Activated CD4-positive, alpha-beta T cell treated with anti-CD3 and anti-CD28 coated beads, Interleukin-2, amount 10 ng/mL, durations not matched to agents 24 days and 14 days (primary cell): ENCODE measurements around the gene FOCAD. TPM values are rescaled to one million over a fixed set of nuclear protein-coding genes. Genes with fewer than 3 reads are reported as not detected.
"Not testable (repeated sequence)": the region's sequence is repeated elsewhere in the genome, so short reads cannot be mapped to it uniquely, and the experiment has no call there.

Experiments
- DNase-seq: peaks from one replicate; pipeline ENCODE4 v3.0.0; 2022
- H3K27ac Mint-ChIP-seq: one replicate; pipeline ENCODE4 v1.8.0; 2022; ENCODE audit warnings: mild to moderate bottlenecking, mixed read lengths
- H3K27me3 Mint-ChIP-seq: one replicate; pipeline ENCODE4 v1.8.0; 2022; ENCODE audit warnings: mixed read lengths
- H3K36me3 Mint-ChIP-seq: one replicate; pipeline ENCODE4 v1.8.0; 2022; ENCODE audit warnings: low read depth, mild to moderate bottlenecking, mixed read lengths
- H3K4me1 Mint-ChIP-seq: one replicate; pipeline ENCODE4 v1.8.0; 2021; ENCODE audit warnings: mixed read lengths
- H3K4me3 Mint-ChIP-seq: one replicate; pipeline ENCODE4 v1.8.0; 2022; ENCODE audit warnings: mild to moderate bottlenecking, moderate library complexity, mixed read lengths
- H3K9me3 Mint-ChIP-seq: one replicate; pipeline ENCODE4 v1.8.0; 2021; ENCODE audit warnings: mixed read lengths
- intact Hi-C: fragments of 100-400 bp; cut with micrococcal nuclease; formaldehyde crosslinking; loops from one replicate; pipeline ENCODE4 v1.15.1; 2023
- total RNA-seq: library from RNA; stranded (reverse); gene quantifications from 2 replicates; pipeline ENCODE4 v1.2.3, GENCODE V29; 2022

FOCAD gene
- total RNA-seq, 1 donor from 2014 or later = 36.4 TPM

DNA sequence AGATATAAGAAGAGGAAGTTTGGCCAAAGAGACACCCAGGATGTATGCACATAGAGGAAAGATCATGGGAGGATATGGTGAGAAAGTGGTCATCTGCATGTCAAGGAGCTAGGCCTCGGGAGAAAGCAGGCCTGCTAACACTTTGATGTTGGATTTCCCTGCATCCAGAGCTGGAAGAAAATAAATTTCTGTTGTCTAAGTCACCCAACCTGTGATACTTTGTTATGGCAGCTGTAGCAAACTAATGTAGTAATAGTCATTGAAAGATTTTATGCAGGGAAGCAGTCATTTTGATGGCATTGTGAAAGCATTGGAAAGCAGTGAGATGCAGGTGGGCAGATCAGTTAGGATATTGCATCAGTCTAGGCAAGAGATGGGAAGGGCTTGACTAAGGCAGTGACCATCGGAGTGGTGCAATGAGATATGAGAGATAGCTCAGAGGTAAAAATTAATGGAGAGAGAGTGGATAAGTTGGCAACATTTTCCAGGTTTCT lies 24.5 kb upstream of the FOCAD start:
- intact Hi-C loops = no loop called here
- no peaks in the 10 kb centered on the region for H3K36me3 Mint-ChIP-seq
- no peaks in the 10 kb centered on the region for H3K9me3 Mint-ChIP-seq
- no peak overlapping the region for H3K4me3 Mint-ChIP-seq
- no peak overlapping the region for H3K27ac Mint-ChIP-seq
- H3K4me1 Mint-ChIP-seq = peaks cover 2% of the 10 kb centered on the region
- peaks cover 5% of the 10 kb centered on the region for H3K27me3 Mint-ChIP-seq
- DNase-seq = no peak

DNA sequence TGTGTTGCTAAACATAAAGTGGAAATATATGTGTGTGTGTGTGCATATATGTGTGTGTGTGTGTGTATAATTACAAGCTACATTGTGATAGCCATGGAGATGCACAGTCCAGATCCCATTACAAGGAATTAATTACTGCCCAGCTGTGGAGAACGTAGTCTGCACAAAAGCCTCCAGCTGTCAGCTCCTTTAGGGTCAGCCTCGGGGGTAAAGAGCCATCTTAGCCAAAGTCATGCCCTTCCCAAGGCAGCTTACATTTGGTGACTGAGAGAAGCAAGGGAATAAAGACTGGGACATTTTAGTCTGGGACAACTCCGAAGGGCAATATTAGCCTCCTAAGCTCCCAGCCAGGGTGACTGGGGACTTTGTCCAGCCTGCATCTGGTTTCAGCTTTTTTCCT lies 21.9 kb upstream of the FOCAD start:
- peaks cover 2% of the 10 kb centered on the region for H3K4me1 Mint-ChIP-seq
- no peaks in the 10 kb centered on the region for H3K9me3 Mint-ChIP-seq
- no peak overlapping the region for H3K4me3 Mint-ChIP-seq
- DNase-seq = no peak
- H3K27me3 Mint-ChIP-seq = peaks cover 8% of the 10 kb centered on the region
- H3K36me3 Mint-ChIP-seq = no peaks in the 10 kb centered on the region
- no peak overlapping the region for H3K27ac Mint-ChIP-seq
- intact Hi-C loops = no loop called here

DNA sequence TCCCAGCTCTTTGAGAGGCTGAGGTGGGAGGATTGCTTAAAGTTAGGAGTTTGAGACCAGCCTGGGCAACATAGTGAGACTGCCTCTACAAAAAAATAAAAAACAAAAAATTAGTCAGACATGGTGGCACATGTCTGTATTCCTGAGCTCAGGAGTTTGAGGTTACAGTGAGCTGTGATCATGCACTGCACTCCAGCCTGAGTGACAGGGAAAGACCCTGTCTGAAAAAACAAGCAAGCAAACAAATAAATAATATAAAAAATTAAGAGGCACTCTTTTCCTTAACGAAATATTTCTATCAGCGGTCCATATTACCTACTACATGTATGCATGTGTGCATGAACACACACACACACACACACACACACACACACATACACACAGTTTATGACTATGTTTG lies 20.9 kb upstream of the FOCAD start:
- DNase-seq = no peak
- no peak overlapping the region for H3K4me3 Mint-ChIP-seq
- H3K27ac Mint-ChIP-seq = no peak overlapping the region
- H3K9me3 Mint-ChIP-seq = no peaks in the 10 kb centered on the region
- intact Hi-C loops = no loop called here
- no peaks in the 10 kb centered on the region for H3K36me3 Mint-ChIP-seq
- peaks cover 2% of the 10 kb centered on the region for H3K4me1 Mint-ChIP-seq
- H3K27me3 Mint-ChIP-seq = peaks cover 8% of the 10 kb centered on the region

DNA sequence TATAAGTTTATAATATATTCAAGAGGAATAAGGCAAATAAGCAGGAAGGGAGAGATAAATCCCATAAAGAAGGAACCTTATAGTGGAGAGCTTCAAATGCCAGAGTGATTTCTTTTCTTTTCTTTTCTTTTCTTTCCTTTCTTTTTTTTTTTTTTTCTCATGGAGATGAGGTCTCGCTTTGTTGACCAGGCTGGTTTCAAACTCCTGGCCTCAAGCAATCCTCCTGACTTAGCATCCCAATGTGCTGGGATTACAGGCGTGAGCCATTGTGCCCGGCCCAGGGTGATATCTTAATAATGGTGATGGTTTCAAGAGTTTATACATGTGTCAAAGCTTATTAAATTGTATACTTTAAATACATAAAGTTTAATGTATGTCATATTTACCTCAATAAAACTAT lies 19.6 kb upstream of the FOCAD start:
- Mint-ChIP-seq H3K36me3 (no peaks in the 10 kb centered on the region), H3K4me3 (no peak overlapping the region), H3K4me1 (peaks cover 2% of the 10 kb centered on the region), H3K9me3 (no peaks in the 10 kb centered on the region), H3K27me3 (peaks cover 8% of the 10 kb centered on the region), H3K27ac (no peak overlapping the region)
- intact Hi-C loops = no loop called here
- DNase-seq = no peak

DNA sequence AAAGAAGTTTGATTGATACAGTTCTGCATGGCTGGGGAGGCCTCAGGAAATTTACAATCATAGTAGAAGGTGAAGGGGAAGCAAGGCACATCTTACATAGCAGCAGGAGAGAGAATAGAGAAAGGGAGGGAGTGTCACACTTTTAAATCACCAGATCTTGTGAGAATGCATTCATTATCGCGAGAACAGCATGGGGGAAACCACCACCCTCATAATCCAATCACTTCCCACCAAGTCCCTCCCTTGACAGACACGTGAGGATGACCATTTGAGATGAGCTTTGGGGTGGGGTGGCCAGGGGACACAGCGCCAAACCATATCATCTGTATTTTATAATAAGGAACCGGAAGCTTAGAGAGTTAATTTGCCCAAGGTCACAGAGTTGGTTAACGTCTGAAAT lies 13.7 kb upstream of the FOCAD start:
- peaks cover 2% of the 10 kb centered on the region for H3K36me3 Mint-ChIP-seq
- no peak overlapping the region for H3K27ac Mint-ChIP-seq
- H3K4me3 Mint-ChIP-seq = no peak overlapping the region
- no peaks in the 10 kb centered on the region for H3K9me3 Mint-ChIP-seq
- H3K4me1 Mint-ChIP-seq = no peaks in the 10 kb centered on the region
- intact Hi-C loops = no loop called here
- no peak for DNase-seq
- H3K27me3 Mint-ChIP-seq = no peaks in the 10 kb centered on the region

DNA sequence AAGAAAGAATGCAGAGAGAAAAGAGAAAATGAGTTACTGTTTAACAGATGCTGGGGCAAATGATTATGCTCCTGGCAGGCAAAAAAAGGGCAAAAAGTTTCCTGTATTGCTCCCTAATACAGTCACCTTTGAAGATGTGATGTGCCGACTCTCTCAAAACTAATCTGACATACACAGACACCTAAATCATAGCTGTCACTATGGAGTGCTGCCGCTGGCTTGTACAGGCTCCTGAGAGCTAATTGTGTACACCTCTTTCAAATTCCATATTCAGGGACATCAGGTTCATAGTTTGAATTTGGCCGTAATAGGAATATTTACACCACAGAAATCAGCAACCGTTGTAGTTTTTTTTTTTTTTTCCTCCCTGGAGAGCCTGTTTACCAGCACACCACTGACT lies 12.4 kb upstream of the FOCAD start:
- DNase-seq = no peak
- Mint-ChIP-seq H3K27ac (no peak overlapping the region), H3K9me3 (no peaks in the 10 kb centered on the region), H3K4me3 (no peak overlapping the region), H3K4me1 (no peaks in the 10 kb centered on the region), H3K36me3 (peaks cover 4% of the 10 kb centered on the region), H3K27me3 (no peaks in the 10 kb centered on the region)
- intact Hi-C loops = no loop called here

DNA sequence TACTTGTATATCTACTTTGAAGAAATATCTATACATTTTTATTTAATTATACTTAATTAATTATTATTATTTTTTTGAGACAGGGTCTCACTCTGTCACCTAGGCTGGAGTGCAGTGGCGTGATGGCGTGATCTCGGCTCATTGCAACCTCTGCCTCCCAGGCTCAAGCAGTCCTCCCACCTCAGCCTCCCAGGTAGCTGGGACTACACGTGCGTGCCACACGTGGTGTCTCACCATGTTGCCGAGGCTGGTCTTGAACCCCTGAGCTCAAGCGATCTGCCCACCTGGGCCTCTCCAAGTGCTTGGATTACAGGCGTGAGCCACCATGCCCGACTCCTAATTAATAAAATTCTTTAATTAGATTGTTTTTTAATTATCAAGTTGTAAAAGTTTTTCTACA lies 10.5 kb upstream of the FOCAD start:
- H3K27ac Mint-ChIP-seq, H3K27me3 Mint-ChIP-seq, H3K4me1 Mint-ChIP-seq, H3K9me3 Mint-ChIP-seq, H3K4me3 Mint-ChIP-seq, H3K36me3 Mint-ChIP-seq, intact Hi-C loops: not testable (repeated sequence)
- peak; percentile 21 for DNase-seq

DNA sequence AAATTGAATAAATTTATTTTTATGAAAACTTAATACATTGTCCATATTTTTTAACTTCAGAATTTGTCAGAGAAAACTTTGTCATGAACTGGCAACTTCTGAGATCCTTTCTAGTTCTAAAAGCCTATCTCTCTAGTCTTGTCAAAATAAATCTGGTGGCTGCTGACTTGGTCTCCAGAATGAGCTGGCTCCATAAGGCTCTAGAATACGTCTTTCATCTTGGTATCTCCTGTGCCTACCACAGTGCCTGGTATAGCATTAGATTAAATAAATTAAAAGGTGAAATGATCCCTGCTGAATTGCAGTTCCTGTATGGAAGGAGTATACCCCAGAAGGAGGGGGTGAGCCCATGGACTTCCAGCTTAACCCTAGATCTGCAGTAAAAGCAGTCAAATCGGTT lies 2.6 kb upstream of the FOCAD start:
- Mint-ChIP-seq H3K27me3 (no peaks in the 10 kb centered on the region), H3K4me1 (peaks cover 19% of the 10 kb centered on the region), H3K27ac (no peak overlapping the region), H3K4me3 (no peak overlapping the region), H3K9me3 (no peaks in the 10 kb centered on the region), H3K36me3 (no peaks in the 10 kb centered on the region)
- intact Hi-C loops = no loop called here
- no peak for DNase-seq

DNA sequence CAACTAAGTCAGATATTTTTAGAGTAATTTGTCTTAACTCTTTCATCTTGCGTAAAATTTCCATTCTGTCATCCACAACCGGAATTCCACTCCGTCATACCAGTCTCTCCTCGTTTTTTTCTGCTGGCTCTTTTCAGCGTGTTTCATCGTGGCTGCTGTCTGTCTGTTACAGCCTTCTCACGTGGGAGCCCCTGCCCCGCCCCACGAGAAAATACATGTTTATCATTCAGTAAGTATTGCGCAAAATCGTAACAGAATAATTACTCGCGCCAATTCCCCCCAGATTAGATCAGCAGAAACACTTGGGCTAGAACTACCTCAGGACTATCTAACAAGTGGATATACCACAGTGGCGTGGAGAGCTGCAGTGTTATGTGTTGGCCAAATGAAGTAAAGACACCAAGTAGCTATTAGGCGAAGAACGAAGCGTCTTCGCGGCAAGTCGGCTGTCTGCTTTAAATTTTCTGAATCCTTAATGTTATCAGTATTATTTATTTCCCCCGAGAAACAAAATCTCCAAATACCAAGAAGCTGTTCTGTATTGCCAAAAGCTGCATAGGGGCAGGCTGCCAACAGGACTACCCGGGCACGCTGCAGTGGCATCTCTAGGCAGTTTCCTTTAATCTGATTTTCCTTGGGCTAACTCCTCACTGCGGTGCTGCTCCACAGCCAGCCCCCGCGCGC lies 566 bp upstream of the FOCAD start:
- Mint-ChIP-seq H3K27me3 (no peaks in the 10 kb centered on the region), H3K36me3 (no peaks in the 10 kb centered on the region), H3K4me3 (peak overlapping the region; percentile 90), H3K9me3 (no peaks in the 10 kb centered on the region), H3K27ac (peak overlapping the region; percentile 92), H3K4me1 (peaks cover 20% of the 10 kb centered on the region)
- intact Hi-C loops = loop anchor here (1.0 kb wide), 2 partner anchors 60 to 684 kb away; no protein-coding TSS in a partner anchor
- peak; percentile 80 for DNase-seq

DNA sequence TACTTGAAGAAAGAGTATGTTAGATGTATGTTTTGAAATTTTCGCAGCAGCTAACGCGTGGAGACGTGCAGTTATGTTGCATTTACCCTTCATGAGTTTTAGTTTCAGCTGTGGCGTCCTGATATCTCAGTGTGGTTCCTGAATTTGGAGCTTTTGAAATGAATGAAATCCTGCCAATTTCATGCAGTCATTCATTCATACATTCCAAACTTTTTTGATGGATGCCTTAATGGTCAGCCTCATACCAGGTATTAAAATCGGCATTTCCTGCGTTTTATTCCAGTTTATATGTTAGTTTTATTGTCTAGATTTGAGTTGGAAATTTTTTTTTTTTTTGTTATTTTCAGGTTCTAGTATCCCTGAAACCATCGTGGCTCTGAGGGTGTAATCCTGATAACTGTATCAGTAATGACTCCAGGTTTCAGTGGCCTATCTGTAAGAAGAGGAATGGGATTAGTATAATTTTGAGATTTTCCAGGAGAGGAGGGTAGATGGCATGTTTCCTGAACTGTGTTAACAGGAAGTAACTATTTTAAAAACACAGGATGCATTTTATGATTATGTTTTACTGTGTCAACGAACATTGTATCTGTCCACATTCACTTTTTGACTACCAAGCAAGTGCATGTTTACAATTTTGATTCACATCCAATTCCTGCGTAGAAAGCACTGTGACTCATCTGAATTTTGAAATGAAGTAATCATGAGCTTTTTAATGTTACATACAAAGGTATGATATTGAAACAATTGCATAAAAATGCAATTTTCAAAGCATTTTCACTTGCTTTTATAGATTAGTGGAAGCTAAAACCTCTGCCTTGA lies 1.0 kb downstream of the FOCAD start:
- peak overlapping the region; percentile 90 for H3K4me3 Mint-ChIP-seq
- H3K27ac Mint-ChIP-seq = peak overlapping the region; percentile 91
- intact Hi-C loops = loop anchor here (1.0 to 5.0 kb wide), 7 partner anchors 27 to 1408 kb away; no protein-coding TSS in a partner anchor
- no peak for DNase-seq
- H3K4me1 Mint-ChIP-seq = peaks cover 17% of the 10 kb centered on the region
- no peaks in the 10 kb centered on the region for H3K9me3 Mint-ChIP-seq
- no peaks in the 10 kb centered on the region for H3K36me3 Mint-ChIP-seq
- H3K27me3 Mint-ChIP-seq = no peaks in the 10 kb centered on the region

DNA sequence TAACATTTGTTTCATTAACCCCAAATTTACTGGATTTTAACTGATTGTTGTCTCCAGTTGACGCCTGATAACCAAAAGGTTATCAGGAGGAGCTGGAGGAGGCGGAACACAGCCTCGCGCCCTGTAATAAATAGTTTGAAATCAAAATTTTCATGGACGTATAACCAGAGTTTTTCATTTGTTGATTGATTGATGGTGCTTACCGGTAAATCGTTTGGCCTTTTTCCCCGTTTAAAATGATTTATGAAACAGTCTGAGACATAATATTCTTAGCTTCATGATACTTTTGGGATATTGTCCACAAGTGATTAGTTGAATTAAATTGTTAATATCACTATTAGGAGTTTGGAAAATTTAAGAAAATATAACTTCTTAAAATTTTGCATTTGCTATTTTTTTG lies 1.7 kb downstream of the FOCAD start:
- no peaks in the 10 kb centered on the region for H3K27me3 Mint-ChIP-seq
- H3K36me3 Mint-ChIP-seq = no peaks in the 10 kb centered on the region
- DNase-seq = no peak
- intact Hi-C loops = loop anchor here (1.0 to 5.0 kb wide), 7 partner anchors 27 to 1408 kb away; no protein-coding TSS in a partner anchor
- H3K9me3 Mint-ChIP-seq = no peaks in the 10 kb centered on the region
- peaks cover 17% of the 10 kb centered on the region for H3K4me1 Mint-ChIP-seq
- H3K27ac Mint-ChIP-seq = no peak overlapping the region
- H3K4me3 Mint-ChIP-seq = no peak overlapping the region

DNA sequence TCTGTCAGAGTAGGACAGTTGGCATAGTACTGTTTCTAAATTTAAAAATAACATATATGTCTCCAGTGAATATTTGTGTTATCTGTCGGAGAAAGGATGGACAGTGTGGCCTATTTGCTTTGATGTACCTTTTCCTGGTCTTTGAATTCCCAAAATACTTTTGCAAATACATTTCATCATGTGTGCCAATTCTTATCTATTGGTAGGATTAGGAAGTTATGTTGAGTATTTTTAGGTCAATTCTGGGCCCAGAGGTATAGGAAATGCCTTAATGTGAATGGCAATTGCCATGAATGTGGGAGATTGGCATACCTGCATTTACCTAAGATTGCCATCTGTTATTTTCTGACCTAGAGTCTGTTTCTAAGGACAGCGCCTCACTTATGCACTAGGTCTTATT lies 5.8 kb downstream of the FOCAD start:
- no peak overlapping the region for H3K27ac Mint-ChIP-seq
- H3K36me3 Mint-ChIP-seq = peaks cover 1% of the 10 kb centered on the region
- no peak overlapping the region for H3K4me3 Mint-ChIP-seq
- H3K4me1 Mint-ChIP-seq = peaks cover 8% of the 10 kb centered on the region
- intact Hi-C loops = loop anchor here (5.0 kb wide), 3 partner anchors 88 to 1413 kb away; no protein-coding TSS in a partner anchor
- no peaks in the 10 kb centered on the region for H3K27me3 Mint-ChIP-seq
- no peaks in the 10 kb centered on the region for H3K9me3 Mint-ChIP-seq
- no peak for DNase-seq

DNA sequence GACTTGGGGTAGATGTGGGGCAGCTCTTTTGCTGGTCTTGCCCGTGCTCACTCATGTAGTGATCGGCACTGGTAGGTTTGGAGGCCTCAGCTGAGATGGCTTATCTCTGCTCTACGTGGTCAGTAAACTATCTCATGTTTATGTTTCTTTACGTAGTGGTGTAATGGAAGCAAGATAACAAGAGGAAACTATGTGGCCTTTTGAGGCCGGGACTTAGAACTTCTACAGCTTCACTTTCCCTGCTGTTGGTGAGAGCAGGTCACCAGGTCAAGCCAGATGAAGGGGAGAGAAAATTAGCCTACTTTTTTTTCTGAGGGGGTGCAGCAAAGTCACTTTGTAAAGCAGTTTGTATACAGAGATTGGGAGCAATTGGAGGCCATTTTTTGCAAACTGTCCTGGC lies 8.5 kb downstream of the FOCAD start:
- H3K4me3 Mint-ChIP-seq = no peak overlapping the region
- intact Hi-C loops = no loop called here

DNA sequence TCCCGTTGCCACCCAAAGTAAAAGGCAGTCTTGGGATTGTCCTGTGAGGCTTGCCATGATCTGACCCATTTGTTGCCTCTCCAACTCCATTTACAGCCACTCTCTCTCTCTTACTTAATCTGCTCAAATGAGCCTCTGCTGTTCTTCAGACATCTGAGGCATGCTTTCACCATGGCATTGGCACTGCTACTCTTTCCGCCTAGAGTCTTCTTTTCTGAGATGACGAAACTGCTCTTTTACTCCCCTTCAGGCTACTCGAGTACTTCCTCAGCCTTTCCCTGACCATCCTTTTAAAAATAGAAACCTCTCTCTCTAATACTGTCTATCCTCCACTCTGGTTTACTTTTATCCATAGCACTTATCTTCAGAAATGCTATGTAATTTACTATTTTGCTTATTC lies 9.0 kb downstream of the FOCAD start:
- Mint-ChIP-seq H3K27ac (no peak overlapping the region), H3K4me1 (peaks cover 3% of the 10 kb centered on the region), H3K4me3 (no peak overlapping the region), H3K36me3 (peaks cover 1% of the 10 kb centered on the region), H3K9me3 (no peaks in the 10 kb centered on the region), H3K27me3 (no peaks in the 10 kb centered on the region)
- intact Hi-C loops = no loop called here
- DNase-seq = no peak

More for the DNA sequence above, 8.5 kb downstream of the FOCAD start:
- H3K27me3 Mint-ChIP-seq = no peaks in the 10 kb centered on the region
- no peak overlapping the region for H3K27ac Mint-ChIP-seq
- DNase-seq = no peak
- H3K36me3 Mint-ChIP-seq = peaks cover 1% of the 10 kb centered on the region
- no peaks in the 10 kb centered on the region for H3K9me3 Mint-ChIP-seq
- peaks cover 3% of the 10 kb centered on the region for H3K4me1 Mint-ChIP-seq
